COLO668 (cell line): ENCODE measurements around the gene RGS9.
"Not testable (repeated sequence)": the region's sequence is repeated elsewhere in the genome, so short reads cannot be mapped to it uniquely, and the experiment has no call there.

ENCODE experiments used
- DNase-seq: peaks from one replicate; lab custom pipeline; 2025; ENCODE audit not compliant: unreplicated experiment; lab: John Stamatoyannopoulos, UW

The RGS9 gene

DNA sequence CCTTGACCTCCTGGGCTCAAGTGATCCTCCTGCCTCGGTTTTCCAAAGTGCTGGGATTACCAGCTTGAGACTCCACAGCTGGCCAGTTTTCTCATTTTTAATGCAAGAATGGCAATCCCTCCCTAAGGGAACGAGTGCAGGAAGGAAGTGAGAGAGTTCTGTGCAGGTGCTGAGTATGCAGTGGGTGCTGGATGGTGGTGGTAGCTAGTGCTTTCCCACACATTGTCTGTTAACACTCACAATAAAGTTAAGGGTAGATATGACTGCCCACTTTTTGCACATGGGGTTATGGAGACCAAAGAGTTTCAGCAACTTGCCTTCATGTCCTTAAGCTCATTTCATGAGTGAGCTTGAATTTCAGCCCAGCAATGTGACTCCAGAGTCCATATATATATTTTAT, 18.5 kb downstream of the RGS9 start:
- no peak for DNase-seq

- DNase-seq: no peak
Measured at GRCh38 chr17:65156185-65156834, 19.1 kb downstream of the RGS9 start.

DNA sequence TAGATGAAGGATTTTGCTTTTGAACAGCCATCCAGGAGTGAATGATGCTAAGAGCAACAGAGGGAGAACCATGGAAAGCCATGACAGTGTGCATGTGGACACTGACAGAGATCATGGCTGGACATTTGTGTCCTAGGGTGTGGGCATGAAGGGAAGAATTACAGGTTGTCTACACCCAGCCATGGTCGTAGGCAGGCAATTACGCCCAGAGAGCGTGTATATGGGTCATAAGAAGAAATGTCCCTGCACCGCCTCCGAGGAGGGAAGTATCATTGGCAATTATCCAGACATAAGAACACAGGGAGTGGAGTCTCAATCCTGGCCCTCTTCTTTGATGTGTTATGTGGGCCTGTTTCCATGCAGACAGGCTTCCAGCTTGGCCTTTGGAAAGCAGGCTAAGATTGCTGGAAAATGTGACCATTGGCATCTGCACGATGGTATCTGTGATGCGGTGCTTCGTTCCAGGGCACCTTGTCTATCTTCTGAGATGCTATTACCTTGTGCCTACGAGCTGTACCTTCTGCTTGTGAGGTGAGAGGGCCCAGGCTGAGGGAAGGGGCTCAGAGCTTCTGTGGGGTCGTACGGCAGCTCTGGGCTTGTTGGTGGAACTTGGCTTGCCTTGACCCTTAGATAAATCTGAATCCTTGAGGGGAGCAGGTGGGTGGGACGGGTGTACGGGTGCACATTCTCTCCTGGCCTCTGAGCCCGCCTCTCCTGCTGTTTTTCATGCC, 19.8 kb downstream of the RGS9 start:
- DNase-seq: no peak

DNA sequence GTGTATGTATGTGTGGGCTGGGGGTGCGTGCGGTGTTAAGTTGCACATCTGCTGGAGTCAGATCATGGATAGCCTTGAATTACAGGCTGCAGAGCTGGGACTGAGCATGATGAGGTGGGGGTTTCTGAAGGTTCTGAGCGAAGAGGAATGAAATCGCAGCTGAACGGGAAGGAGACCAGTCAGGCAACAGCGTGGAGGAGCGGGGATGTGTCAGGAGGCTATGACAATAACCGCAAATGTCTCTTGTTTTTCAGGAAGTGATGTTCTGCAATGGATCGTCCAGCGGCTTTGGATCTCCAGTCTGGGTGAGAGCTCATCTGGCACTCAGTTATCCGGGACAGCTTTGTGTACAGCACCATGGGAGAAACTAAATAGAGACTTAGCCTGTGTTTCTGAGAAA, 20.9 kb downstream of the RGS9 start:
- DNase-seq: no peak

DNA sequence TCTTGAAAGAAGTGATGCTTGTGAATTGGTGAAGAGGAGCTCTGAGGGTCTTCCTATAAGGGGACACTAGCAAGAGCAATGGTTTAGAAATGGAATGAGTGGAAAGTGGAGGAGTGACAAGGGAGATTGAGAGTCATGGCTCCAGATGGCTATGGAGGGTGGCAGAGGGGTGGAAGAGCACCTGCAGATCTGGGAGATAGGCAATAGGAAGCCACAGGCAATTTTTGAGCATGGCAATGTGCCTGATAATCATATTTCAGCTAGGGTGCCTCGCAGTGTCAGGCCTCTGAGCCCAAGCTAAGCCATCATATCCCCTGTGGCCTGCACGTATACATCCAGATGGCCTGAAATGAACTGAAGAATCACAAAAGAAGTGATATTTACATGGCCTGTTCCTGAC, 21.5 kb downstream of the RGS9 start:
- no peak for DNase-seq

DNA sequence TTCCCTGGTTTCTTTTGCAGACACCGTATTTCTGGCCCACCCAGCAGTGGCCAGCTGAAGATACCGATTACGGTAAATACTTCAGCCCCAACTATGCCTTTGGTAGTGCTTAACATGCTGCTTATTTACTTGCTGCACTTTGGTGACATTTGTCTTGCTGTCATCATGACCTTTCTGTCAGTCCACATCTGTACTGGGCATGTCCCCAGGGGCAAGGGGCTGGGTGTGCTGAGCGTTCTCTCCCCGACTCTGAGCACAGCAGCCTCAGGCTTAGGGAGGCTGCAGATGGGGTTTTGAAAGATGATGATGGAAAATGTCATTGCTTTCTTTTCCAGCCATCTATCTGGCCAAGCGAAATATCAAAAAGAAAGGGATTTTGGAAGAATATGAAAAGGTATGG, 23.3 kb downstream of the RGS9 start:
- DNase-seq: no peak

DNA sequence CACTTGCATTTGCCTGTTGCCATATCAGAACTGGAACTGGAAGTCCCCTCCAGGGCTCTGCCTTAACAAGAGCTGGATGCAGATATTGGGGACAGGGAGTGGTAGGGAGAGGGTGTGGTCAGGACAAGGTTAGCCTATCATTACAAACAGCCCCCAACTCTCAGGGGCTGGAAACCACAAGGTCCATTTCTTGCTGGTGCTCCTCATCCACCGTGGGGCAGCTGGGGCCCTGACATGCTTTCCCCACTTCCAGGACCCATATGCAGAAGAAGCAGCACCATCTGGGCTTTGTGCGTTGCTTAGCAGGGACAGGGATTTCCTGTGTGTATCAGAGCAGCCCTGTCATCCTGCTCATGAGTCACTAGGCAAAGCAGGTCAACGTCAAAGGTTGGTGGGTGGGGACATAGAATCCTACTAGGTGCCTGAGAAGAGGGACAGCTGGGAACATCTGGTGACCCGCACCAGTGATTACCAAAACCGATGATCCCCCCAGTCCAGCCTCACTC, 26.9 kb downstream of the RGS9 start:
- no peak for DNase-seq

DNA sequence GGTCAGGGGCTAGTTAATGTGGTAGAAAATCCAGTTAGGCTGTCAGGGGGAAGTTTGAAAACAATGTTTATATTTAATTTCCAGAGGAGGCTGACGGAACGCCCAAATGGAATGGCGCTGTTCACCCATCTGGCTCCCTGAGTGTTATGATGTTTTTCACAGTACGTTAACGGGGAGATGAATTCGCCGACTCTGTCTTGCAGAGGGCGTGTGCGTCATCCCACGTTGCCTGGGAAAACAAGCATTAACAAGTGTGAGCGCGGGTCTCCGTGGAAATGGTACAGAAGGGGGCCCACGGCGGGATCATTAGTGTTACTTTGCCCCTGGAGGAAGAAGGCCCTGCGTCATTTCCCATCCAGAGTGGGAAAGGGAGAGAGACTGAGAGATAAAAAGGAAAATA, 29.6 kb downstream of the RGS9 start:
- DNase-seq: no peak

DNA sequence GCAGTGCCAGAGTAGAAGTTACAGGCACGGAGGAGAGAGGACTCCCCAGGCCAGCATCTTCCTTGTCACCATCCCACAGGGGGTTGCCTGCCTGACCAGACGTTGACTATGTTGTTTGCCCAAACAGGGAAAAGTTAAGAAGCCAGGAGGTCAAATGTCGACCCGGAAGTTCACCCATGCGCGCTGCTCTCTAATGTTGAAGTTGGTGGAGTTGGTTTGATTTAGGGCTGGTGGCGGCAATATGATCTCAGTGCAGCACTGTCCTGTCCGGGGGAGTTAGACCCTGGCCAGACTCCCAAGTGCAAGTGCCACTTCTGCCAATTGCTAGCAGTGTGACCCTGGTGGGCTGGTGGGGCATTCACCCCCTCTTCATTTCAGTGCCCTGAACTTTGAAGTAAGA, 30.4 kb downstream of the RGS9 start:
- DNase-seq: no peak

GRCh38 chr17:65169691-65170090, 32.5 kb downstream of the RGS9 start:
- DNase-seq: no peak

DNA sequence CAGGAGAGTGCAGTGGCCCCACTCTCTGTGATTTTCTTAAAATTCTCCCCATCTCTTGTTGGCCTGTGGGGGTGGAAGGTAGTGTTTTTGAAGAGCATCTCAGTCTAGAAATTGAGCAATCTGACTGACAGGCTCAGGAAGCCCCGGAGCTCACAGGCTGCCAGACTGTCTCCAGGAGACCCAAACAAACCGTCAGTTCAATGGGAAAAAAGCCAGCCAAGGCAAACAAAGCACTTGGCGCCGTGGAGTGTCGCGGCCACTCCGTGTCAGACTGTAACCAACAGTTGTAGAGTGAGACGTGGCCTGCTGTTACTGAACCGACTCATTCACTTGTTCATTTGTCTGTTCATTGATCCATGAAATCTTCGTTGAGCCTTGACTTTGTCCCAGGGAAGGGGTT, 33.7 kb downstream of the RGS9 start:
- DNase-seq: peak; percentile 21

DNA sequence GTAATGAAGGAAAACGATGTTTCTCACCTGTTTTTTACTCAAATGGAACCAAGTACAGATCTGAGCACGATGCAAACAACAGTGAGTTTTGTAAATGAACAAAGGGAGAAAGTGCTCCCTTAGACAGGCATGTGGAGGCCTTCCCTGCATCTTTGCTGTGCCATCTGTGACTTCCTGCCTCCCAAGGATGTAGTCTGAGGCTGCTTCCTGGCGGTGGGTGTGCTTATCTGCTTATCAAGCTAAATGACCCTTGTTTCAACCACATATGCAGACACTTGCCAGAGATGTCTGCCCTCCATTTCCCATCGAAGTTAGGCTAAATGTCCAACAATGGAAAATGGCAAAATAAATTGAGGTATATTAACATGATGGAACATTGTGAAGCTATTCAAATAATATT, 34.6 kb downstream of the RGS9 start:
- DNase-seq: no peak

DNA sequence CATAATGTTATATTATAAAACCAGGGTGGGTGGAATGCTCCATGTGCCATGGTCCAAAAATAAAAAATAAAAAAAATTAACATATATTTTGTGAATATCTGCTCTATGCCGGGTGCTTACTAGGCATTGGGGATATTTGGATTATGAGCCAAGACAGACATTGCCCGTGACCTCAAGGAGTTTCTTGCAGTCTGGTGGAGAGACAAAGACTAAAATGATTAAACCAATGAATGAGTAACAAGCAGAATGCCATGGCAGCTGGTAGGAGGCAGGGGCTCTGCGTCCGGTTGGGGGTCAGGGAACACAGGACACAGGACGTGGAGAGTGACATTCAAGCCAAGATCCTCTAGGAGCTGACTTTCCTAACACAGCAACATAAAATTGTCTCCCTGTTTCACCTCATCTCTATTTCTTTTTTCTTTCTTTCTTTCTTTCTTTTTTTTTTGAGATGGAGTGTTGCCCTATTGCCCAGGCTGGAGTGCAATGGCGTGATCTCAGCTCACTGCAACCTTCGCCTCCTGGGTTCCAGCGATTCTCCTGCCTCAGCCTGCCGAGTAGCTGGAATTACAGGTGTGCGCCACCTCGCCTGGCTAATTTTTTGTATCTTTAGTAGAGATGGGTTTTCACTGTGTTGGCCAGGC, 35.4 kb downstream of the RGS9 start:
- no peak for DNase-seq

DNA sequence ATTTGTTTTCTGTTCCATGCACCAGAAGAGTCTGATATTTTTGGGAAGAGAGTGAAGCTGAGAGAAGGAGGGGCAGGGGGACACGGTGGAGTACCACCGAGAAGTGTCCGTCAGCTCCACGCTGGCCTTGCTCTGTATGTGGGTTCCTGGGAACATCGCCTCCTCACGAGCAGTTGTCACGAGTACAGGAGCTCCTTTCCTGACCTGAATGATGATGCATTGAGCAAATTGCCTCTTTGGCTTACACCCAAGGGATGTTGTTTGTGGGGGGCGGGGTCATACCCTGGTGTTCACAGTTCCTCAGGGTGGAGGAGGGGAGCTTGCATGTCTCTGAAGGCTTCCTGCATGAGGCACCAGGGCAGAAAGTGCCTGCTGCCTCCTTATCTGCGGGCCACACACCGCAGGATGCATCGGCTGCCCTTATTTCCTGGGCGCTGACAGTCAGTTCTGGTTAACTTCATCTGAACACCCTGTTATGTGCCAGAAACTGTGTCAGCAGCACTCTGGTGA, 36.2 kb downstream of the RGS9 start:
- DNase-seq: no peak

DNA sequence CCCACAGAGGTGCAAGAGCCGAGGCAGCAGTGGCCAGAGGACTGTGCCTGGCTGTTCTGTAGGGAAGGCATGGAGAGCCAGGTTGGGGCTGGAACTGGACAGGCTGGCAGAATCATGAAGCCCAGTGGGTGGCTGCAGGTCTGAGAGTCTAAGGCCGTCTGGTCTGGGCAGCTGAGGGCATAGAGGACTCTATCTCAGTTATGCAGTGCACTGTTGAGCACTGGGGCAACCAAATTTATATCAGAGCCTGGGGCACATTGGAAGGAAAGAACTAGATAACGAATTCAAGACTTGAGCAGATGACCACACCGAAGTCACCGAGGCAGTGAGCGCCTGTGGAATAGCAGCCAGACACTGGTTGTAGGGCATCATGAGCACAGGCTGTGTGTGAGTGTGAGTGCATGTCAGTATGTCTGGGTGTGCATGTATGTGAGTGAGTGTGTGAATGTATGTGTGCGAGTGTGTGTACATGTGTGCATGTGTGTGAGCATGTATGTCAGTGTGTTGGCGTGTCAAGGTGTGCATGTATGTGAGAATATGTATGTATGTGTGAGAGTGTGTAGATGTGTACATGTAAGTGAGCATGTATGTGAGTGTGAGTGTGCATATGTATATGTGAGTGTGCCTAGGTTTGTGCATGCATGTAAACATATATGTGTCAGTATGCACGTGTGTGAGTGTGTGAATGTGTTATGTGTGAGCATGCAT, 37.0 kb downstream of the RGS9 start:
- no peak for DNase-seq

DNA sequence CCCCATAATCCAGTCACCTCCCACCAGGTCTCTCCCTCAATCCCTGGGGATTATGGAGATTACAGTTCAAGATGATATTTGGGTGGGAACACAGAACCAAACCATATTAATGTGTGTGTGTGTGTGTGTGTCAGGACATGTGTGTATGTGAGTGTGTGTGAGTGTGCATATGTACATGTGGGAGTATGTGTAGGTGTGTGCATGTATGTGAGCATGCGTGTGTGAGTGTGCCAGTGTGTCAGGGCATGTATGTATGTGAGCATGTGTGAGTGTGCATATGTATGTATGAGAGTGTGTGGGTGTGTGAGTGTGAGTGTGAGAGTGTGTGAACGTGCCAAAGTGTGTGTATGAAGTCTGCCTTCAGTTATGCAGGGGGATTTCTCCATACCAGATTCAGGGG, 37.8 kb downstream of the RGS9 start:
- DNase-seq: no peak

DNA sequence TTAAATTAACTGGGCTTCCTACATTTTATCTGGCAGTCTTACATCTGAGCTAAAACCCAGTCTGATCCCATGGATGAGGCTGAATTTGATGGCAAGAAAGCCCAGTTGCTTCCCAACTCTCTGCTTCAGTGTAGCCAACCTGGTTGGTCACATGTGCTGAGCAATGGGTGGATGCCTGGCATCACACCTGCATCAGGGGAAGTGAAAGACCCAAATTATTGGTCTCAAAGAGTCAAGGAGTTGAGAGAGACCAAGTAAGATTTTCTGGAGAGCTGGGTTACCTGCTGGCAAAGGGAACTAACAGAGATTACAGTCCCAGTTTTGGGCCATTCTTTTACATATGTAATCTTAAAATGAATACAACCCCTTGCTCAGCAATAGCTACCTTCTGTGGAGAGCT, 38.8 kb downstream of the RGS9 start:
- DNase-seq: no peak

DNA sequence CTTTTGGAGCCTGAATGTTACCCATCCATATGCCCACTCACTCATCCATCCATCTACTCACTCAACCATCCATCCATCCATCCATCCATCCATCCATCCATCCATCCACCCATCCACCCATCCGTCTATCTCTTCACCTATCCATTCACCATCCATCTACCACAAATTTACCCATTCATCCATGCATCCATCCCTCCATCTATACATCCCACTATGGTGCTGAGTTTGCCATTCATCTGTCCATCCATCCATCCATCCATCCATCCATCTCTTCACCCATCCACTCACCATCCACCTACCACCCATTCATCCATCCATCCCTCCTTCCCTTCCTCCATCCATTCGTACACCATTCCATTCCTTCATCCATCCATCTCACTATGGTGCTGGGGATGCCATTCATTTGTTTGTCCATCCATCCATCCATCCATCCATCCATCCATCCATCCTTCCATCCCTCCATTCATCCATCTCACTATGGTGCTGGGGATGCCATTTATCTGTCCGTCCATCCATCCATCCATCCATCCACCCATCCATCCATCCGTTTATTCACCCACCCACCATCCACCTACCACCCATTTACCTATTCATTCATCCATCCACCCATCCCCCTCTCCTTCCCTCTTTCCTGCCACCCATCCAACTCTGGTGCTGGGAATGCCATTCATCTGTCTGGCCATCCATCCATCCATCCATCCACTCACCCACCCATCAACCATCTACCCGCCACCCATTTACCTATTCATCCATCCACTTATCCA, 39.7 kb downstream of the RGS9 start:
- DNase-seq: no peak

DNA sequence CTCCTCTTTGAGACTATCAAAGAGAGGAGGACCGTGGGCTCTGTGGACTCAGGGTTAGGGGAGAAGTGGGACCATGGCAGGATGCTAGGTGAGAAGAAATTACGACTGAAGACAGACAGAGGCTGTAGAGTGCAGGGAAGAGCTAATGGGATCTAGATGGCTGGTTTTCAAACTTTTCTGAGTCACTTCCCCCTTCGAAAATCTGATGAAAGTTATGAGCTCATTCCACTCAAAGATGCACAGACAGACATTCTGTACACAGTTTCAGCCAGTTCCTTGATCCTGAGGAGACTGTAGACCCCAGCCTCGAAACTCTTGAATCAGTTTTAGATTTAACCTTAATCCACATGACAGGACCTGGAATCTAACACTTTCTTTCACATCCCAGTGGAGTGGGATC, 40.7 kb downstream of the RGS9 start:
- no peak for DNase-seq

GRCh38 chr17:65180276-65180675, 43.1 kb downstream of the RGS9 start:
- DNase-seq: not testable (repeated sequence)

GRCh38 chr17:65180752-65181236, 43.6 kb downstream of the RGS9 start:
- DNase-seq: not testable (repeated sequence)
